Right lobe of liver (tissue), 6 donors: ENCODE results near the gene GRAMD1C. TPM values are rescaled to one million over a fixed set of nuclear protein-coding genes. Genes with fewer than 3 reads are reported as not detected.

Experiments
- ATAC-seq, 4 donors: fragments of 200-7000 bp; cut with Tn5 transposase; one replicate each; pipeline ENCODE4 v1.9.1; 2020; ENCODE audit warnings: mild to moderate bottlenecking in 4 of 4, moderate library complexity in 4 of 4
- DNase-seq, 3 donors: peaks; one replicate each; pipeline ENCODE4 v3.0.0-alpha.2; 2020
- H3K27ac ChIP-seq, 3 donors: fragments of 200-600 bp; one replicate each; pipeline ENCODE4 v1.8.0; 2022
- H3K27me3 ChIP-seq, 2 donors: fragments of 200-600 bp; one replicate each; pipeline ENCODE4 v1.8.0; 2022
- H3K36me3 ChIP-seq, 4 donors: fragments of 200-600 bp; sonication (generic) in 1 of 4; one replicate each; pipeline versions ENCODE4 v1.5.1 to v1.8.0; 2017 to 2022; ENCODE audit warnings: control low read depth in 1 of 4
- H3K4me1 ChIP-seq, 4 donors: fragments of 200-600 bp; sonication (generic) in 1 of 4; one replicate each; pipeline versions ENCODE4 v1.5.1 to v1.8.0; 2017 to 2022; ENCODE audit warnings: control low read depth in 1 of 4
- H3K4me3 ChIP-seq, 3 donors: fragments of 200-600 bp; one replicate each; pipeline ENCODE4 v1.8.0; 2022
- H3K9me3 ChIP-seq, 4 donors: fragments of 200-600 bp; sonication (generic) in 1 of 4; one replicate each; pipeline versions ENCODE4 v1.5.1 to v1.8.0; 2017 to 2022; ENCODE audit warnings: control low read depth in 1 of 4
- CTCF ChIP-seq, 4 donors: fragments of 200-600 bp in 3 of 4; fragments of 450-650 bp in 1 of 4; IDR thresholded peaks; one replicate each; pipeline versions ENCODE4 v1.5.1 to v1.8.0; 2016 to 2022; ENCODE audit warnings: antibody characterized with exemption in 4 of 4, mild to moderate bottlenecking in 2 of 4
- POLR2A ChIP-seq: fragments of 450-650 bp; IDR thresholded peaks from one replicate; pipeline ENCODE4 v1.6.1; 2017; ENCODE audit warnings: antibody characterized with exemption, mild to moderate bottlenecking
- WGBS: methylation state at CpG from one replicate; pipeline ENCODE4 v1.1.6; 2018; ENCODE audit warnings: low coverage, low lambda C conversion rate; ENCODE audit not compliant: insufficient coverage; ENCODE audit errors: missing lambda C conversion rate; 5-methylcytosine and 5-hydroxymethylcytosine counted together
- intact Hi-C, 2 donors: fragments of 100-400 bp; cut with DNase I; formaldehyde crosslinking; loops; one replicate each; pipeline versions ENCODE4 v1.11.2 to v1.14.1; 2022
- total RNA-seq, 6 experiments: library from RNA; depleted of rRNA in 2 of 6; stranded (reverse); fragments of >200 nt in 2 of 6; fragmentation: NEBNext Ultra II Directional in 3 of 6; extraction: Animal tissue kit (Norgen Biotek cat#: 25700) in 3 of 6; gene quantifications; one replicate each; pipeline versions ENCODE4 v1.1.0 to v1.2.4, GENCODE V29; 2016 to 2023
- donor health status: DM: no; HTN: yes; CAD: no.
- donor health status: DM: no; HTN: no; CAD: no.
- donor health status: DM: no; HTN: no; CAD: no.
- donor health status: DM: no; HTN: yes; CAD: no.
- donor health status: DM: no; HTN: yes; CAD: no.

Gene GRAMD1C
- total RNA-seq, 6 experiments from 2014 or later = 7.6 to 16.9 (median 11.1) TPM

GRCh38 chr3:113819866-113820265 lies 18.7 kb upstream of the GRAMD1C start:
- Histone ChIP-seq H3K9me3 (no peaks in the 10 kb centered on the region), H3K27me3 (no peaks in the 10 kb centered on the region), H3K27ac (no peak overlapping the region), H3K4me1 (no peaks in the 10 kb centered on the region), H3K36me3 (no peaks in the 10 kb centered on the region), H3K4me3 (no peak overlapping the region)
- TF ChIP-seq POLR2A = no peak
- no peak for TF ChIP-seq CTCF (IDR thresholded peaks at IDR 0.05)
- no peak for DNase-seq
- WGBS = 82% methylated on average over 3 of the region's 3 CpGs
- intact Hi-C loops = no loop called here
- no peak for ATAC-seq

- Histone ChIP-seq H3K27ac (no peak overlapping the region), H3K36me3 (no peaks in the 10 kb centered on the region), H3K9me3 (no peaks in the 10 kb centered on the region), H3K4me1 (no peaks in the 10 kb centered on the region), H3K27me3 (no peaks in the 10 kb centered on the region), H3K4me3 (no peak overlapping the region)
- ATAC-seq (no peak), DNase-seq (no peak)
- intact Hi-C loops = no loop called here
- TF ChIP-seq POLR2A = no peak
- peak in 1 of 4 donors; percentile 12 for TF ChIP-seq CTCF (IDR thresholded peaks at IDR 0.05)
- 95% methylated on average over 2 of the region's 2 CpGs for WGBS
These were observed 13.5 kb upstream of the GRAMD1C start for GRCh38 chr3:113825090-113825489.

- ATAC-seq = no peak
- 88% methylated on average over 1 of the region's 1 CpG for WGBS
- Histone ChIP-seq H3K27me3 (no peaks in the 10 kb centered on the region), H3K4me1 (no peaks in the 10 kb centered on the region), H3K9me3 (no peaks in the 10 kb centered on the region), H3K4me3 (no peak overlapping the region), H3K27ac (no peak overlapping the region), H3K36me3 (no peaks in the 10 kb centered on the region)
- TF ChIP-seq POLR2A = no peak
- no peak for TF ChIP-seq CTCF (IDR thresholded peaks at IDR 0.05)
- DNase-seq = no peak
- intact Hi-C loops = no loop called here
These were observed 10.0 kb upstream of the GRAMD1C start for GRCh38 chr3:113828600-113828999.

GRCh38 chr3:113829576-113830354 lies 8.8 kb upstream of the GRAMD1C start:
- H3K36me3 ChIP-seq = no peaks in the 10 kb centered on the region
- no peak overlapping the region for H3K4me3 ChIP-seq
- ATAC-seq (no peak), DNase-seq (no peak)
- H3K27ac ChIP-seq = no peak overlapping the region
- no peak for TF ChIP-seq CTCF (IDR thresholded peaks at IDR 0.05)
- TF ChIP-seq POLR2A = no peak
- 78% methylated on average over 8 of the region's 10 CpGs for WGBS
- H3K4me1 ChIP-seq = no peaks in the 10 kb centered on the region
- H3K27me3 ChIP-seq = no peaks in the 10 kb centered on the region
- H3K9me3 ChIP-seq = no peaks in the 10 kb centered on the region
- intact Hi-C loops = no loop called here

GRCh38 chr3:113831103-113831355 lies 7.6 kb upstream of the GRAMD1C start:
- no peak overlapping the region for H3K4me3 ChIP-seq
- H3K4me1 ChIP-seq = no peaks in the 10 kb centered on the region
- WGBS = 0% methylated on average over 1 of the region's 1 CpG
- H3K9me3 ChIP-seq = no peaks in the 10 kb centered on the region
- H3K36me3 ChIP-seq = no peaks in the 10 kb centered on the region
- H3K27me3 ChIP-seq = no peaks in the 10 kb centered on the region
- intact Hi-C loops = no loop called here
- DNase-seq (no peak), ATAC-seq (no peak)
- TF ChIP-seq POLR2A = no peak
- no peak for TF ChIP-seq CTCF (IDR thresholded peaks at IDR 0.05)
- H3K27ac ChIP-seq = no peak overlapping the region
